T-cell (primary cell): ENCODE results near the gene BTBD19. TPM values are rescaled to one million over a fixed set of nuclear protein-coding genes. Genes with fewer than 3 reads are reported as not detected.

Experiments used
- ATAC-seq, 4 experiments: fragments of 200-7000 bp in 3 of 4; fragments of 150-1000 bp in 1 of 4; cut with Tn5 transposase; replicated peaks in 1 of 4; 1 replicate in 3 of 4; 2 replicates in 1 of 4; pipeline ENCODE4 v1.10.0; 2021; ENCODE audit warnings: moderate library complexity in 3 of 4, mild to moderate bottlenecking in 2 of 4, moderate number of reproducible peaks in 1 of 4
- CTCF ChIA-PET, 2 donors: fragments of 300-600 bp; sonication (Branson Sonifier 250); formaldehyde crosslinking; loops; one replicate each; lab custom pipeline; 2022; ENCODE audit warnings: antibody characterized with exemption in 2 of 2; lab: Charles Lee
- POLR2A ChIA-PET, 2 donors: fragments of 300-600 bp; sonication (Branson Sonifier 250); formaldehyde crosslinking; loops; one replicate each; lab custom pipeline; 2022; ENCODE audit warnings: antibody characterized with exemption in 2 of 2; lab: Charles Lee
- DNase-seq, 35 experiments: peaks; one replicate each; pipeline versions ENCODE4 v3.0.0 to v3.0.0-alpha.2; 2013 to 2023
- H3K27ac ChIP-seq: one replicate; pipeline ENCODE4 v1.5.1; 2013; ENCODE audit warnings: low read length
- H3K27me3 ChIP-seq, 2 experiments: replicated peaks in 1 of 2; 1 replicate in 1 of 2; 2 replicates in 1 of 2; pipeline versions ENCODE4 v1.6.1 to v1.7.0; 2013; ENCODE audit warnings: low read length in 1 of 2, mixed read lengths in 1 of 2; ENCODE audit not compliant: control insufficient read depth in 2 of 2, insufficient read depth in 2 of 2; ENCODE audit errors: extremely low read depth in 1 of 2
- H3K36me3 ChIP-seq, 2 donors: 1 replicate in 1 of 2; 2 replicates in 1 of 2; pipeline versions ENCODE4 v1.6.1 to v1.7.0; 2013; ENCODE audit warnings: low read length in 1 of 2; ENCODE audit not compliant: control insufficient read depth in 2 of 2, insufficient read depth in 1 of 2; ENCODE audit errors: extremely low read depth in 1 of 2
- H3K4me1 ChIP-seq, 2 experiments: 1 replicate in 1 of 2; 2 replicates in 1 of 2; pipeline versions ENCODE4 v1.6.1 to v1.7.0; 2013; ENCODE audit warnings: low read length in 2 of 2, mixed read lengths in 1 of 2; ENCODE audit not compliant: insufficient read depth in 2 of 2, control insufficient read depth in 1 of 2; ENCODE audit errors: extremely low read depth in 1 of 2
- H3K4me3 ChIP-seq, 2 donors: 1 replicate in 1 of 2; 2 replicates in 1 of 2; pipeline versions ENCODE4 v1.5.1 to v1.7.0; 2013; ENCODE audit warnings: mild to moderate bottlenecking in 2 of 2, low read length in 1 of 2, moderate library complexity in 1 of 2; ENCODE audit not compliant: control insufficient read depth in 1 of 2; ENCODE audit errors: extremely low read depth in 1 of 2
- H3K9me3 ChIP-seq: 2 replicates; pipeline ENCODE4 v1.7.0; 2013
- H3K27ac Mint-ChIP-seq, 2 donors: one replicate each; pipeline ENCODE4 v1.8.0; 2020 to 2021; ENCODE audit warnings: mild to moderate bottlenecking in 2 of 2, mixed read lengths in 2 of 2
- H3K27me3 Mint-ChIP-seq, 2 donors: one replicate each; pipeline ENCODE4 v1.8.0; 2021 to 2022; ENCODE audit warnings: mixed read lengths in 2 of 2
- H3K36me3 Mint-ChIP-seq: one replicate; pipeline ENCODE4 v1.8.0; 2021; ENCODE audit warnings: mixed read lengths
- H3K4me1 Mint-ChIP-seq, 3 donors: one replicate each; pipeline ENCODE4 v1.8.0; 2020 to 2022; ENCODE audit warnings: mixed read lengths in 3 of 3, mild to moderate bottlenecking in 1 of 3
- H3K4me3 Mint-ChIP-seq, 3 donors: one replicate each; pipeline ENCODE4 v1.8.0; 2020 to 2022; ENCODE audit warnings: mild to moderate bottlenecking in 3 of 3, mixed read lengths in 3 of 3, moderate library complexity in 3 of 3
- H3K9me3 Mint-ChIP-seq, 3 donors: one replicate each; pipeline ENCODE4 v1.8.0; 2020 to 2022; ENCODE audit warnings: mixed read lengths in 3 of 3
- WGBS: methylation state at CpG from one replicate; pipeline ENCODE4 v1.1.5; 2013; ENCODE audit warnings: missing lambda C conversion rate; ENCODE audit not compliant: insufficient coverage; 5-methylcytosine and 5-hydroxymethylcytosine counted together
- total RNA-seq, 35 experiments: library from RNA in 6 of 35; stranded (reverse) in 6 of 35; fragments of 120-200 nt in 1 of 35; gene quantifications; one replicate each; pipeline versions ENCODE4 v1.2.1 to v1.2.4 and lab custom pipeline; 2013 to 2026

The BTBD19 gene
- total RNA-seq, 5 donors from 2014 or later (not counting 1 experiment from before 2014, with no cell fraction given): 10.1 to 56.7 (median 11.5) TPM

- Mint-ChIP-seq H3K4me3 (no peak overlapping the region), H3K27me3 (peaks cover 3 to 9% of the 10 kb centered on the region in 2 donors), H3K4me1 (peaks cover 6 to 13% (median 7%) of the 10 kb centered on the region in 3 donors), H3K27ac (no peak overlapping the region), H3K36me3 (peaks cover 8% of the 10 kb centered on the region), H3K9me3 (no peaks in the 10 kb centered on the region)
- DNase-seq (no peak), ATAC-seq (no peak)
- Histone ChIP-seq H3K9me3 (no peaks in the 10 kb centered on the region), H3K27me3 (peaks cover 0 to 13% of the 10 kb centered on the region in 2 experiments), H3K36me3 (peaks cover 0 to 9% of the 10 kb centered on the region in 2 donors), H3K4me1 (peaks cover 0 to 12% of the 10 kb centered on the region in 2 experiments), H3K27ac (no peak overlapping the region), H3K4me3 (no peak overlapping the region)
- CTCF ChIA-PET: no interaction called here
- POLR2A ChIA-PET: no interaction called here
- no CpG with 5 or more reads among the region's 1 CpG for WGBS
These were observed 38.7 kb downstream of the BTBD19 start for GRCh38 chr1:44846985-44847384.

DNA sequence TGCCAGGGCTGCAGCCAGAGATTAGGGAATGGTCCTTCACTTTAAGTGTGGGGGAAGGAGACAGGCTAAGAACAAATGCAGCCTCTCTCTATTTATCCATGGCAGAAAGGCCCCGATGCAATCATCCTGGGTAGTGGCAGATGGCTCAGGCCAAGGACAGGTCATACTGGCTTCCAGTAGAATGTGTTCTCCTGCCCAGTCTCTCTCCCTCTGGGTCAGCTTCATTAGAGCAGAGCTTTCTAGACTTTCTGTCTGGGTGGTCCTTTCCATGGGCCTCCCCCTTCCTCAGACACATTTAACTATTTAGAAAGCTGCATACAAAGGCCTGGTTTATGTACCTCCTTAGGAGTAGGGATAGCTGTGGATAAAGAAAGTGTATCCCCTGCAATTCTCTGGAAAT, 39.5 kb downstream of the BTBD19 start:
- Histone ChIP-seq H3K4me1 (peaks cover 0 to 7% of the 10 kb centered on the region in 2 experiments), H3K4me3 (no peak overlapping the region), H3K27ac (no peak overlapping the region), H3K36me3 (peaks cover 0 to 9% of the 10 kb centered on the region in 2 donors), H3K27me3 (peaks cover 0 to 5% of the 10 kb centered on the region in 2 experiments), H3K9me3 (no peaks in the 10 kb centered on the region)
- no peak for DNase-seq
- Mint-ChIP-seq H3K27me3 (peaks cover 2 to 3% of the 10 kb centered on the region in 2 donors), H3K27ac (no peak overlapping the region), H3K4me1 (peaks cover 2 to 7% (median 3%) of the 10 kb centered on the region in 3 donors), H3K36me3 (peaks cover 10% of the 10 kb centered on the region), H3K4me3 (no peak overlapping the region), H3K9me3 (no peaks in the 10 kb centered on the region)
- no peak for ATAC-seq
- CTCF ChIA-PET: no interaction called here
- POLR2A ChIA-PET: no interaction called here
- no CpG with 5 or more reads among the region's 1 CpG for WGBS

DNA sequence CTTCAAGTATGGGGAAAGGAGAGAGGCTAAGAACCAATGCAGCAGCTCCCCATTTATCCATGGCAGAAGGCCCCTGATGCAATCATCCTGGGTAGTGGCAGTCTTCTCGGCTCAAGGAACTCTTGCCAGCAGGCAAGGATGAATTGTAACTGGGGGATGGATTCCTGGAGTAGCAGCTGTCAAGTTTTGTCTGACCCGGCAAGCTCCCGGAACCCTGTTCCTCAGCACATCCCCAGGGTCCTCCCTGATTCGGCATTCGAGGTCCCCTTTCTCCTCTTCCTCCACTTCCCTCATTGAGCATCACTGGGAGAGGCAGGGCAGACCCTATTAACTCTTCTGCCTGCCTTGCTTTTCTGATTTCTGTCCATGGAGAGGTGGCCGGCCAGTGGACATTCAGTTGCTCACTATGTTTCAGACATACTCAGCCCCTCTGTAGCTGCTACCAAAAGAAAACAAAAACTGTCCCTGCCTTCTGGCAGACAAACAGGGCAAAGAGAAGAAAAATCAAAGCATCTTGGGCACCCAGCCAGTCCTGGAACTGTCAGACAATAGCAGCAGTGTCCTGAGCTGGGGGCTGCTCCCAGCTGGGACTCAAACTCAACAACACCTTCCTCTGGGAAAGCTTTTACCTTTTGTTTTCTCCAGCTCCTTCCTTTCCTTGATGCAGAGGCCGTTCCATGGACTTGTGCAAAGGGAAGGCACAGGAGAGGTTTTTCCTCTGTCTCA, 40.3 kb downstream of the BTBD19 start:
- H3K27me3 ChIP-seq: peaks cover 0 to under 1% of the 10 kb centered on the region in 2 experiments
- peaks cover 0 to 9% of the 10 kb centered on the region in 2 donors for H3K36me3 ChIP-seq
- H3K27ac ChIP-seq: no peak overlapping the region
- H3K4me3 ChIP-seq: no peak overlapping the region
- ChIA-PET CTCF (no interaction called here), POLR2A (no interaction called here)
- Mint-ChIP-seq H3K27me3 (peaks cover 2 to 3% of the 10 kb centered on the region in 2 donors), H3K27ac (no peak overlapping the region), H3K4me1 (peaks cover 2 to 7% (median 3%) of the 10 kb centered on the region in 3 donors), H3K4me3 (no peak overlapping the region), H3K9me3 (no peaks in the 10 kb centered on the region), H3K36me3 (peaks cover 15% of the 10 kb centered on the region)
- ATAC-seq: no peak
- H3K4me1 ChIP-seq: no peaks in the 10 kb centered on the region
- no peaks in the 10 kb centered on the region for H3K9me3 ChIP-seq
- 94% methylated on average over 3 of the region's 7 CpGs for WGBS
- no peak for DNase-seq

GRCh38 chr1:44849575-44850132, 41.3 kb downstream of the BTBD19 start:
- Mint-ChIP-seq H3K4me3 (no peak overlapping the region), H3K27me3 (no peaks in the 10 kb centered on the region), H3K36me3 (peaks cover 20% of the 10 kb centered on the region), H3K9me3 (no peaks in the 10 kb centered on the region), H3K27ac (no peak overlapping the region), H3K4me1 (peaks cover 0 to 3% (median 2%) of the 10 kb centered on the region in 3 donors)
- POLR2A ChIA-PET: no interaction called here
- no CpG with 5 or more reads among the region's 2 CpGs for WGBS
- Histone ChIP-seq H3K9me3 (no peaks in the 10 kb centered on the region), H3K36me3 (peaks cover 0 to 9% of the 10 kb centered on the region in 2 donors), H3K27me3 (no peaks in the 10 kb centered on the region), H3K4me1 (no peaks in the 10 kb centered on the region), H3K4me3 (no peak overlapping the region), H3K27ac (no peak overlapping the region)
- ATAC-seq (peak in 1 of 4 experiments; percentile 26), DNase-seq (no peak)
- CTCF ChIA-PET: interaction anchor here in 1 of 2 donors (0.5 kb wide), 1 partner anchor 138 kb away, joined by 8 read pairs; no protein-coding TSS in a partner anchor

- Mint-ChIP-seq H3K4me1 (peaks cover 0 to 3% (median 2%) of the 10 kb centered on the region in 3 donors), H3K27me3 (no peaks in the 10 kb centered on the region), H3K36me3 (peaks cover 27% of the 10 kb centered on the region), H3K9me3 (no peaks in the 10 kb centered on the region), H3K4me3 (no peak overlapping the region), H3K27ac (no peak overlapping the region)
- no peaks in the 10 kb centered on the region for H3K27me3 ChIP-seq
- H3K36me3 ChIP-seq: peaks cover 9% of the 10 kb centered on the region in 2 donors
- ChIA-PET CTCF (interaction anchor here in 1 of 2 donors (0.5 kb wide), 1 partner anchor 506 kb away, joined by 3 read pairs; no protein-coding TSS in a partner anchor), POLR2A (no interaction called here)
- DNase-seq (no peak), ATAC-seq (no peak)
- no peak overlapping the region for H3K4me3 ChIP-seq
- H3K4me1 ChIP-seq: no peaks in the 10 kb centered on the region
- no peak overlapping the region for H3K27ac ChIP-seq
- WGBS: no CpG with 5 or more reads among the region's 1 CpG
- no peaks in the 10 kb centered on the region for H3K9me3 ChIP-seq
These were observed 43.0 kb downstream of the BTBD19 start for GRCh38 chr1:44851308-44851707.

DNA sequence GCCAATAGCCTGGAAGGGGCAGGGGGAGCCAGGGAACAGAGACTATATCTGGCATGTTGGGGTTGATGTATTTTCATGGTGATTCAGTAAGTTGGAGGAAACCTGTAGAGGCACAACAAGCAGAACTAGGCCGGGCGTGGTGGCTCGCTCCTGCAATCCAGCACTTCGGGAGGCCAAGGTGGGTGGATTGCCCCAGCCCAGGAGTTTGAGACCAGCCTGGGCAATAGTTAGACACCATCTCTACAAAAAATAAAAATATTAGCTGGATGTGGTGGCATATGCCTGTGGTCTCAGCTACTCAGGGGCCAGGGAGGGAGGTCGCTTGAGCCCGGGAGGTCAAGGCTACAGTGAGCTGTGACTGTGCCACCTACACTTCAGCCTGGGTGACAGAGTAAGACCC, 44.9 kb downstream of the BTBD19 start:
- Mint-ChIP-seq H3K27ac (no peak overlapping the region), H3K4me3 (no peak overlapping the region), H3K4me1 (peaks cover 0 to 3% (median 2%) of the 10 kb centered on the region in 3 donors), H3K36me3 (peaks cover 39% of the 10 kb centered on the region), H3K27me3 (no peaks in the 10 kb centered on the region), H3K9me3 (no peaks in the 10 kb centered on the region)
- peaks cover 5 to 12% of the 10 kb centered on the region in 2 donors for H3K36me3 ChIP-seq
- 100% methylated on average over 2 of the region's 6 CpGs for WGBS
- CTCF ChIA-PET: no interaction called here
- no peaks in the 10 kb centered on the region for H3K4me1 ChIP-seq
- no peaks in the 10 kb centered on the region for H3K27me3 ChIP-seq
- H3K27ac ChIP-seq: no peak overlapping the region
- POLR2A ChIA-PET: no interaction called here
- no peak for DNase-seq
- no peak overlapping the region for H3K4me3 ChIP-seq
- no peaks in the 10 kb centered on the region for H3K9me3 ChIP-seq
- no peak for ATAC-seq
